Trophoblast cell (in vitro differentiated cells and primary cell): Measurements from ENCODE around the gene FHIT.

ENCODE experiments used
- DNase-seq, 2 donors: peaks; one replicate each; pipeline ENCODE4 v3.0.0-alpha.2; 2016
- H2AFZ ChIP-seq: 2 replicates; pipeline ENCODE4 v1.6.1; 2013; ENCODE audit warnings: low read length, moderate library complexity, mild to moderate bottlenecking; ENCODE audit not compliant: insufficient read depth, poor library complexity
- H2AK5ac ChIP-seq: 2 replicates; pipeline ENCODE4 v1.6.1; 2013; ENCODE audit warnings: mild to moderate bottlenecking, low read length
- H2BK120ac ChIP-seq: 2 replicates; pipeline ENCODE4 v1.6.1; 2013; ENCODE audit warnings: low read length, mild to moderate bottlenecking, moderate library complexity; ENCODE audit not compliant: insufficient read depth, poor library complexity
- H2BK12ac ChIP-seq: 2 replicates; pipeline ENCODE4 v1.6.1; 2013; ENCODE audit warnings: mild to moderate bottlenecking, low read length, moderate library complexity
- H2BK5ac ChIP-seq: 2 replicates; pipeline ENCODE4 v1.6.1; 2013; ENCODE audit warnings: low read length, low read depth, moderate library complexity, mild to moderate bottlenecking; ENCODE audit not compliant: poor library complexity
- H3K14ac ChIP-seq: 2 replicates; pipeline ENCODE4 v1.6.1; 2013; ENCODE audit warnings: mild to moderate bottlenecking, low read length
- H3K18ac ChIP-seq: 2 replicates; pipeline ENCODE4 v1.6.1; 2013; ENCODE audit warnings: mild to moderate bottlenecking, low read length
- H3K23ac ChIP-seq: 2 replicates; pipeline ENCODE4 v1.6.1; 2013; ENCODE audit warnings: low read length
- H3K27ac ChIP-seq: 2 replicates; pipeline ENCODE4 v1.5.1; 2013; ENCODE audit warnings: low read depth, mild to moderate bottlenecking, inconsistent platforms, low read length, moderate library complexity
- H3K27me3 ChIP-seq: 2 replicates; pipeline ENCODE4 v1.6.1; 2013; ENCODE audit warnings: inconsistent platforms, mild to moderate bottlenecking, low read length, moderate library complexity; ENCODE audit not compliant: insufficient read depth
- H3K36me3 ChIP-seq, 2 experiments: 1 replicate in 1 of 2; 2 replicates in 1 of 2; pipeline ENCODE4 v1.6.1; 2013; ENCODE audit warnings: low read length in 2 of 2, mild to moderate bottlenecking in 2 of 2, moderate library complexity in 1 of 2; ENCODE audit not compliant: insufficient read depth in 2 of 2, control insufficient read depth in 1 of 2
- H3K4ac ChIP-seq: 2 replicates; pipeline ENCODE4 v1.6.1; 2013; ENCODE audit warnings: low read depth, mild to moderate bottlenecking, low read length, moderate library complexity
- H3K4me1 ChIP-seq, 2 experiments: 1 replicate in 1 of 2; 2 replicates in 1 of 2; pipeline ENCODE4 v1.6.1; 2013; ENCODE audit warnings: low read length in 2 of 2, mild to moderate bottlenecking in 2 of 2, moderate library complexity in 1 of 2; ENCODE audit not compliant: insufficient read depth in 2 of 2, control insufficient read depth in 1 of 2
- H3K4me2 ChIP-seq: 2 replicates; pipeline ENCODE4 v1.6.1; 2013; ENCODE audit warnings: inconsistent platforms, mild to moderate bottlenecking, low read length, moderate library complexity
- H3K4me3 ChIP-seq: 2 replicates; pipeline ENCODE4 v1.5.1; 2013; ENCODE audit warnings: mild to moderate bottlenecking, low read depth, low read length, inconsistent platforms
- H3K79me1 ChIP-seq: one replicate; pipeline ENCODE4 v1.6.1; 2013; ENCODE audit warnings: low read length
- H3K79me2 ChIP-seq: 2 replicates; pipeline ENCODE4 v1.6.1; 2013; ENCODE audit warnings: low read length, mild to moderate bottlenecking; ENCODE audit not compliant: control insufficient read depth, insufficient read depth, poor library complexity
- H3K9ac ChIP-seq: 2 replicates; pipeline ENCODE4 v1.6.1; 2013; ENCODE audit warnings: mild to moderate bottlenecking, low read length
- H3K9me3 ChIP-seq: 2 replicates; pipeline ENCODE4 v1.6.1; 2013; ENCODE audit warnings: low read depth, mild to moderate bottlenecking, control low read depth, inconsistent platforms, low read length; ENCODE audit not compliant: insufficient read depth
- H4K12ac ChIP-seq: 2 replicates; pipeline ENCODE4 v1.6.1; 2013; ENCODE audit warnings: low read depth, mild to moderate bottlenecking, low read length, moderate library complexity
- H4K8ac ChIP-seq: 2 replicates; pipeline ENCODE4 v1.6.1; 2013; ENCODE audit warnings: low read depth, mild to moderate bottlenecking, low read length, moderate library complexity
- H4K91ac ChIP-seq: one replicate; pipeline ENCODE4 v1.6.1; 2013; ENCODE audit warnings: low read depth, mild to moderate bottlenecking, low read length, moderate library complexity
- WGBS: extraction: QIAGEN DNeasy Blood & Tissue Kit; methylation state at CpG from one replicate; pipeline ENCODE4 v1.1.7; 2013; ENCODE audit warnings: missing lambda C conversion rate; ENCODE audit not compliant: insufficient read length, insufficient coverage; ENCODE audit errors: extremely low coverage; 5-methylcytosine and 5-hydroxymethylcytosine counted together

The FHIT gene

GRCh38 chr3:60126511-60127304, 1124.5 kb downstream of the FHIT start:
- Histone ChIP-seq H3K79me2 (no peaks in the 10 kb centered on the region), H3K4me1 (no peaks in the 10 kb centered on the region), H3K14ac (no peak overlapping the region), H3K79me1 (no peaks in the 10 kb centered on the region), H4K8ac (no peak overlapping the region), H3K9ac (no peak overlapping the region), H3K4ac (no peak overlapping the region), H3K9me3 (no peaks in the 10 kb centered on the region), H3K4me2 (no peak overlapping the region), H4K12ac (no peak overlapping the region), H2BK12ac (no peak overlapping the region), H2AK5ac (no peak overlapping the region), H3K4me3 (no peak overlapping the region), H3K23ac (no peak overlapping the region), H3K27me3 (no peaks in the 10 kb centered on the region), H3K36me3 (no peaks in the 10 kb centered on the region), H3K18ac (no peak overlapping the region), H4K91ac (no peak overlapping the region), H2AFZ (no peak overlapping the region), H3K27ac (no peak overlapping the region), H2BK120ac (no peak overlapping the region), H2BK5ac (no peak overlapping the region)
- DNase-seq = peak; percentile 11 to 79
- no CpG with 5 or more reads among the region's 6 CpGs for WGBS

GRCh38 chr3:60125686-60126085, 1125.6 kb downstream of the FHIT start:
- Histone ChIP-seq H2BK12ac (no peak overlapping the region), H3K27ac (no peak overlapping the region), H2BK120ac (no peak overlapping the region), H3K14ac (no peak overlapping the region), H3K4me2 (no peak overlapping the region), H3K4me1 (no peaks in the 10 kb centered on the region), H3K18ac (no peak overlapping the region), H4K12ac (no peak overlapping the region), H3K79me2 (no peaks in the 10 kb centered on the region), H4K8ac (no peak overlapping the region), H2AFZ (no peak overlapping the region), H2AK5ac (no peak overlapping the region), H2BK5ac (no peak overlapping the region), H4K91ac (no peak overlapping the region), H3K4ac (no peak overlapping the region), H3K27me3 (no peaks in the 10 kb centered on the region), H3K79me1 (no peaks in the 10 kb centered on the region), H3K4me3 (no peak overlapping the region), H3K23ac (no peak overlapping the region), H3K9me3 (no peaks in the 10 kb centered on the region), H3K36me3 (no peaks in the 10 kb centered on the region), H3K9ac (no peak overlapping the region)
- no CpG with 5 or more reads among the region's 3 CpGs for WGBS
- no peak for DNase-seq

DNA sequence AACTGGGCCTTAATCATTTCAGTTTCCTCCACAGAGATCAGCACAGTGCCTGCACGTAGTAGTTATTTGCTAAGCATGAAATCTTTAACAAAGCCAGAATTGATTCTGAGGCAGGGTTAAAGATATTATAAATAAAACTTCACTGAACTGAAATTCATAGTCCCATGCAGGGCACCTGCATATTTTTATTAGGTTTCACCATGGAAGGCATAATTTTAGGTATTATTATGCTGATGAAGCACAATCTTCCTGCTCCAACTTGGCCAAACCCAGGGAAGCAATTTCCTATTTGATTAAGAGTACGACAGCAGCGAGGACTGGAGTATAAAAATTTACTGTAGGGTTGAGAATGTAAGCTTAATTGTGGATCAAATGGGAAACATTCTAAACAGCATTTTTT, 1131.0 kb downstream of the FHIT start:
- Histone ChIP-seq H2BK5ac (no peak overlapping the region), H3K79me1 (no peaks in the 10 kb centered on the region), H4K91ac (no peak overlapping the region), H3K4me3 (no peak overlapping the region), H3K18ac (no peak overlapping the region), H3K14ac (no peak overlapping the region), H2AFZ (no peak overlapping the region), H3K36me3 (no peaks in the 10 kb centered on the region), H2BK12ac (no peak overlapping the region), H3K23ac (no peak overlapping the region), H3K4me1 (no peaks in the 10 kb centered on the region), H3K27ac (no peak overlapping the region), H2AK5ac (no peak overlapping the region), H4K12ac (no peak overlapping the region), H3K9ac (no peak overlapping the region), H3K9me3 (no peaks in the 10 kb centered on the region), H3K27me3 (no peaks in the 10 kb centered on the region), H3K4ac (no peak overlapping the region), H2BK120ac (no peak overlapping the region), H4K8ac (no peak overlapping the region), H3K4me2 (no peak overlapping the region), H3K79me2 (no peaks in the 10 kb centered on the region)
- WGBS = no CpG with 5 or more reads among the region's 3 CpGs
- no peak for DNase-seq

- no peaks in the 10 kb centered on the region for H3K27me3 ChIP-seq
- H2BK12ac ChIP-seq = no peak overlapping the region
- H3K79me2 ChIP-seq = no peaks in the 10 kb centered on the region
- no CpG with 5 or more reads among the region's 1 CpG for WGBS
- H3K14ac ChIP-seq = no peak overlapping the region
- H3K18ac ChIP-seq = no peak overlapping the region
- no peak overlapping the region for H2AFZ ChIP-seq
- no peak overlapping the region for H3K4me2 ChIP-seq
- H3K4me3 ChIP-seq = no peak overlapping the region
- H3K27ac ChIP-seq = no peak overlapping the region
- H2AK5ac ChIP-seq = no peak overlapping the region
- H3K36me3 ChIP-seq = no peaks in the 10 kb centered on the region
- H4K12ac ChIP-seq = no peak overlapping the region
- no peak overlapping the region for H2BK120ac ChIP-seq
- no peaks in the 10 kb centered on the region for H3K4me1 ChIP-seq
- H3K23ac ChIP-seq = no peak overlapping the region
- H3K79me1 ChIP-seq = no peaks in the 10 kb centered on the region
- no peak overlapping the region for H3K9ac ChIP-seq
- no peak overlapping the region for H4K8ac ChIP-seq
- H3K4ac ChIP-seq = no peak overlapping the region
- H3K9me3 ChIP-seq = no peaks in the 10 kb centered on the region
- no peak for DNase-seq
- H4K91ac ChIP-seq = no peak overlapping the region
- H2BK5ac ChIP-seq = no peak overlapping the region
These were observed 1137.1 kb downstream of the FHIT start for GRCh38 chr3:60114191-60114590.
